ENCODE measurements around the gene LARGE2.

GRCh38 chr11:45932217-45932616 is 9.8 kb downstream of the LARGE2 start:
- TF ChIP-seq, protein P1, sequence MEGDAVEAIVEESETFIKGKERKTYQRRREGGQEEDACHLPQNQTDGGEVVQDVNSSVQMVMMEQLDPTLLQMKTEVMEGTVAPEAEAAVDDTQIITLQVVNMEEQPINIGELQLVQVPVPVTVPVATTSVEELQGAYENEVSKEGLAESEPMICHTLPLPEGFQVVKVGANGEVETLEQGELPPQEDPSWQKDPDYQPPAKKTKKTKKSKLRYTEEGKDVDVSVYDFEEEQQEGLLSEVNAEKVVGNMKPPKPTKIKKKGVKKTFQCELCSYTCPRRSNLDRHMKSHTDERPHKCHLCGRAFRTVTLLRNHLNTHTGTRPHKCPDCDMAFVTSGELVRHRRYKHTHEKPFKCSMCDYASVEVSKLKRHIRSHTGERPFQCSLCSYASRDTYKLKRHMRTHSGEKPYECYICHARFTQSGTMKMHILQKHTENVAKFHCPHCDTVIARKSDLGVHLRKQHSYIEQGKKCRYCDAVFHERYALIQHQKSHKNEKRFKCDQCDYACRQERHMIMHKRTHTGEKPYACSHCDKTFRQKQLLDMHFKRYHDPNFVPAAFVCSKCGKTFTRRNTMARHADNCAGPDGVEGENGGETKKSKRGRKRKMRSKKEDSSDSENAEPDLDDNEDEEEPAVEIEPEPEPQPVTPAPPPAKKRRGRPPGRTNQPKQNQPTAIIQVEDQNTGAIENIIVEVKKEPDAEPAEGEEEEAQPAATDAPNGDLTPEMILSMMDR (IDR thresholded peaks at IDR 0.05), result no peak
- TF ChIP-seq POLR2A (IDR thresholded peaks at IDR 0.05), result no peak
